Endothelial cell of umbilical vein (primary cell): ENCODE data around the gene RAD51B. TPM values are rescaled to one million over a fixed set of nuclear protein-coding genes. Genes with fewer than 3 reads are reported as not detected.

Experiments used
- BruUV-seq: library from RNA; stranded (reverse); fragments of 400-500 nt; replicated peaks from 2 replicates; lab custom pipeline; 2021; lab: Mats Ljungman, UMichigan
- CTCF ChIA-PET: fragments of 300-600, 350-600 bp; sonication (Branson Sonifier 250); formaldehyde crosslinking; loops from one replicate; lab custom pipeline; 2021; ENCODE audit warnings: antibody characterized with exemption, inconsistent platforms; lab: Charles Lee
- POLR2A ChIA-PET: fragments of 300-600, 350-600 bp; sonication (Branson Sonifier 250); formaldehyde crosslinking; loops from one replicate; lab custom pipeline; 2021; ENCODE audit warnings: antibody characterized with exemption, inconsistent platforms; lab: Charles Lee
- DNase-seq: peaks from one replicate; pipeline ENCODE4 v3.0.0-alpha.2; 2011; ENCODE audit warnings: low read depth, low spot score
- FAIRE-seq: peaks from 2 replicates; lab custom pipeline; 2011; peaks lifted over from hg19 to GRCh38; lab: Jason Lieb, UNC
- H2AFZ ChIP-seq: 2 replicates; pipeline ENCODE4 v1.6.0; 2012; ENCODE audit warnings: low read depth, low read length, control low read depth, inconsistent platforms
- H3K27ac ChIP-seq: 2 replicates; pipeline ENCODE4 v1.5.1; 2011; ENCODE audit warnings: low read depth, mild to moderate bottlenecking, control low read depth, low read length, moderate library complexity; ENCODE audit not compliant: insufficient read depth
- H3K27me3 ChIP-seq, 2 experiments: 2 replicates each; pipeline versions ENCODE4 v1.6.0 to v1.6.1; 2011; ENCODE audit warnings: low read length in 2 of 2, mixed read lengths in 1 of 2; ENCODE audit not compliant: control insufficient read depth in 2 of 2, insufficient read depth in 2 of 2
- H3K36me3 ChIP-seq, 2 experiments: 2 replicates in 1 of 2; 3 replicates in 1 of 2; pipeline ENCODE4 v1.5.1; 2011; ENCODE audit warnings: low read length in 2 of 2, mild to moderate bottlenecking in 1 of 2, moderate library complexity in 1 of 2; ENCODE audit not compliant: control insufficient read depth in 2 of 2, insufficient read depth in 2 of 2; ENCODE audit errors: extremely low read depth in 1 of 2
- H3K4me1 ChIP-seq: 3 replicates; pipeline ENCODE4 v1.5.1; 2011; ENCODE audit warnings: mild to moderate bottlenecking, low read length; ENCODE audit not compliant: control insufficient read depth, insufficient read depth; ENCODE audit errors: extremely low read depth
- H3K4me2 ChIP-seq: 2 replicates; pipeline ENCODE4 v1.6.1; 2011; ENCODE audit warnings: low read length, control low read depth, mixed read lengths; ENCODE audit not compliant: insufficient read depth
- H3K4me3 ChIP-seq, 3 experiments: fragments of 200-600 bp in 1 of 3; sonication (generic), shearing (Covaris generic) in 1 of 3; replicated peaks in 1 of 3; 2 replicates each; pipeline ENCODE4 v1.5.1; 2011 to 2016; ENCODE audit warnings: control low read depth in 3 of 3, low read length in 3 of 3, mild to moderate bottlenecking in 2 of 3, inconsistent platforms in 1 of 3, low read depth in 1 of 3, moderate library complexity in 1 of 3; ENCODE audit not compliant: insufficient read depth in 1 of 3
- H3K79me2 ChIP-seq: 2 replicates; pipeline ENCODE4 v1.6.0; 2012; ENCODE audit warnings: low read length, inconsistent platforms; ENCODE audit not compliant: control insufficient read depth, insufficient read depth
- H3K9ac ChIP-seq: replicated peaks from 2 replicates; pipeline ENCODE3; 2011; ENCODE audit warnings: low read length, control low read depth; ENCODE audit not compliant: insufficient read depth; ENCODE audit errors: extremely low read depth
- H3K9me1 ChIP-seq: replicated peaks from 3 replicates; pipeline ENCODE4 v1.6.0; 2011; ENCODE audit warnings: mild to moderate bottlenecking, low read length; ENCODE audit not compliant: control insufficient read depth, insufficient read depth; ENCODE audit errors: extremely low read depth
- H3K9me3 ChIP-seq: replicated peaks from 2 replicates; pipeline ENCODE4 v1.5.1; 2012; ENCODE audit warnings: low read length, inconsistent platforms; ENCODE audit not compliant: control insufficient read depth, insufficient read depth
- H4K20me1 ChIP-seq: replicated peaks from 2 replicates; pipeline ENCODE3; 2011; ENCODE audit warnings: mild to moderate bottlenecking, low read length; ENCODE audit not compliant: control insufficient read depth, insufficient read depth; ENCODE audit errors: extremely low read depth
- CTCF ChIP-seq, 2 donors: IDR thresholded peaks; 1 replicate in 1 of 2; 2 replicates in 1 of 2; pipeline ENCODE4 v1.5.1; 2011; ENCODE audit warnings: low read length in 2 of 2, mild to moderate bottlenecking in 2 of 2, moderate library complexity in 2 of 2, control low read depth in 1 of 2, inconsistent platforms in 1 of 2, low read depth in 1 of 2; ENCODE audit not compliant: insufficient read depth in 1 of 2; ENCODE audit errors: extremely low read depth in 1 of 2
- EZH2 ChIP-seq: IDR thresholded peaks from 2 replicates; pipeline ENCODE4 v1.6.1; 2012; ENCODE audit warnings: borderline replicate concordance, low read depth, mild to moderate bottlenecking, moderate library complexity, low read length, inconsistent platforms; ENCODE audit not compliant: severe bottlenecking
- FOS ChIP-seq: IDR thresholded peaks from 2 replicates; pipeline ENCODE4 v1.6.1; 2011; ENCODE audit warnings: mild to moderate bottlenecking, low read length, moderate library complexity, borderline replicate concordance; ENCODE audit not compliant: insufficient read depth
- GATA2 ChIP-seq: IDR thresholded peaks from 2 replicates; pipeline ENCODE4 v1.7.0; 2011; ENCODE audit warnings: low read depth, mild to moderate bottlenecking, moderate library complexity, mixed read lengths, low read length; ENCODE audit not compliant: insufficient read length, insufficient read depth
- JUN ChIP-seq: IDR thresholded peaks from 2 replicates; pipeline ENCODE4 v1.6.1; 2011; ENCODE audit warnings: borderline replicate concordance, low read depth; ENCODE audit not compliant: insufficient read length, insufficient read depth
- MAX ChIP-seq: IDR thresholded peaks from 2 replicates; pipeline ENCODE4 v1.6.1; 2011; ENCODE audit not compliant: insufficient read depth, insufficient read length
- MYC ChIP-seq: IDR thresholded peaks from one replicate; pipeline ENCODE4 v1.6.1; 2011; ENCODE audit warnings: mild to moderate bottlenecking, low read depth, low read length
- POLR2A ChIP-seq: IDR thresholded peaks from 2 replicates; pipeline ENCODE4 v1.6.1; 2012; ENCODE audit warnings: low read depth, mild to moderate bottlenecking, control low read depth, low read length
- POLR2AphosphoS5 ChIP-seq: IDR thresholded peaks from 2 replicates; pipeline ENCODE4 v1.6.1; 2012; ENCODE audit warnings: low read depth, mild to moderate bottlenecking, control low read depth, low read length, moderate library complexity; ENCODE audit not compliant: insufficient read depth
- dilution Hi-C: fragments of 300-500 bp; cut with MboI; formaldehyde crosslinking; loops from one replicate; pipeline ENCODE4 v1.15.0; 2019; ENCODE audit warnings: low sequenced_read_pairs; ENCODE audit not compliant: extremely low pct_ligation_motif_present
- intact Hi-C: fragments of 100-400 bp; cut with micrococcal nuclease; formaldehyde crosslinking; loops from one replicate; pipeline ENCODE4 v1.10.0; 2022
- polyA plus RNA-seq, 4 experiments: library from polyadenylated mRNA; depleted of rRNA in 3 of 4; stranded (reverse) in 3 of 4; unstranded in 1 of 4; fragments of >200 nt; gene quantifications; 2 replicates each; pipeline versions ENCODE4 v1.2.1 to v1.2.3, GENCODE V29; 2011 to 2012; ENCODE audit warnings: missing spikeins in 1 of 4
- total RNA-seq: library from RNA; stranded (reverse); gene quantifications from 2 replicates; pipeline ENCODE4 v1.2.3, GENCODE V29; 2021

Gene RAD51B
- total and polyA plus RNA-seq, 2 donors (not counting 3 experiments of a cell fraction or from before 2014, with no cell fraction given), result 3.9 to 19.0 TPM

- H3K4me3 ChIP-seq, result no peak overlapping the region
- H3K4me1 ChIP-seq, result peaks cover 33% of the 10 kb centered on the region
- ChIA-PET CTCF (no interaction called here), POLR2A (no interaction called here)
- no TSS peak for BruUV-seq
- H3K4me2 ChIP-seq, result no peak overlapping the region
- H4K20me1 ChIP-seq, result no peaks in the 10 kb centered on the region
- H3K27ac ChIP-seq, result no peak overlapping the region
- intact Hi-C loops (loop anchor here (5.0 to 10.0 kb wide), 2 partner anchors 91 to 654 kb away; partner anchors contain the start of gene ZFP36L1), dilution Hi-C loops (no loop called here)
- no peak for DNase-seq
- H2AFZ ChIP-seq, result no peak overlapping the region
- TF ChIP-seq GATA2, result no peak
- TF ChIP-seq POLR2AphosphoS5, result no peak
- TF ChIP-seq MAX, result no peak
- no peak for TF ChIP-seq CTCF (IDR thresholded peaks at IDR 0.05; ENCODE audit: extremely low read depth in 1 of 2, insufficient read depth in 1 of 2, low read depth in 1 of 2, low read length in 2 of 2)
- TF ChIP-seq MYC, result no peak
- TF ChIP-seq EZH2, result no peak
- TF ChIP-seq POLR2A, result no peak
- TF ChIP-seq JUN, result no peak
- TF ChIP-seq FOS, result no peak
- H3K9me1 ChIP-seq, result no peaks in the 10 kb centered on the region
- H3K9ac ChIP-seq, result no peak overlapping the region
- no peaks in the 10 kb centered on the region for H3K9me3 ChIP-seq
- H3K27me3 ChIP-seq, result no peaks in the 10 kb centered on the region
- H3K36me3 ChIP-seq, result no peaks in the 10 kb centered on the region
- no peaks in the 10 kb centered on the region for H3K79me2 ChIP-seq
- FAIRE-seq, result no peak
Measured at GRCh38 chr14:68140806-68141205, 321.2 kb downstream of the RAD51B start.
